SK-N-MC (cell line): ENCODE data around the gene FMO3.

ENCODE experiments used
- EZH2 ChIP-seq: fragments of 200-600 bp; sonication (generic); IDR thresholded peaks from one replicate; pipeline ENCODE4 v1.6.1; 2017; ENCODE audit warnings: antibody characterized with exemption
- FOXP2 ChIP-seq: optimal IDR thresholded peaks from 2 replicates; pipeline ENCODE3; 2011; ENCODE audit warnings: mild to moderate bottlenecking, moderate library complexity; ENCODE audit not compliant: insufficient read depth; ENCODE audit errors: extremely low read length, control extremely low read depth
- POLR2AphosphoS5 ChIP-seq: IDR thresholded peaks from 2 replicates; pipeline ENCODE4 v1.6.1; 2012; ENCODE audit warnings: mild to moderate bottlenecking, low read depth, low read length, borderline replicate concordance

DNA sequence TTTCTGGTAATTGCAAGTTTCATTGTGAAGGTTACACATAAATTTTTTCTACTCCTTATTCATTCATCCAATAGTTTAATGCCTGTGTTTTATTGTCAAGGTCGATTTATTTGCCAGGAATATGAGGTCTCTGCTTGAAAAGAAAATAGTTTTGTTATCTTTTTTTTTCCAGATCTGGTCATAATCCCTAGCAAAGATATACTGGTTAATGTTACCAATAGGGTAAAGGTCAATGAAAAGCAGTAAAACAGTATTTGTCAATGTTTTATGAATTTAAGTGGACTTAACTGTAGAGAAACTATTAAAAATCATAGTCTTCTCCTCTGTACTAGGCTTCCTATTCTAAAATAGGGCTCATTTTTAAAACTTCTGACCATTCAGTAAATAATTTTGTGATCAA, 8.1 kb upstream of the FMO3 start:
- TF ChIP-seq POLR2AphosphoS5 (no peak), EZH2 (no peak), FOXP2 (no peak)
